HepG2 (cell line): ENCODE measurements around the gene CPM. TPM values are rescaled to one million over a fixed set of nuclear protein-coding genes. Genes with fewer than 3 reads are reported as not detected.
A peak's percentile ranks its signal among the peaks of the same experiment; 100 is the strongest.

Experiments used
- DMAP1 ChIP-seq: IDR thresholded peaks from 2 replicates; pipeline ENCODE4 v1.6.1; 2016
- DNMT3B ChIP-seq: conservative IDR thresholded peaks from 2 replicates; pipeline ENCODE4 v1.6.1; 2016; ENCODE audit warnings: missing biosample characterization, control low read depth
- DR1 ChIP-seq: sonication (generic); formaldehyde crosslinking; IDR thresholded peaks from 2 replicates; pipeline ENCODE4 v1.8.0; 2021; ENCODE audit warnings: mild to moderate bottlenecking, missing genetic modification reagents, inconsistent platforms
- HOXA3 ChIP-seq: sonication (generic); formaldehyde crosslinking; IDR thresholded peaks from 2 replicates; pipeline ENCODE4 v1.5.0; 2020; ENCODE audit warnings: missing genetic modification reagents
- MTA1 ChIP-seq: sonication (generic); formaldehyde crosslinking; IDR thresholded peaks from 2 replicates; pipeline ENCODE4 v1.4.0; 2020; ENCODE audit warnings: missing genetic modification reagents, mild to moderate bottlenecking, borderline replicate concordance
- MTF1 ChIP-seq: sonication (generic); formaldehyde crosslinking; IDR thresholded peaks from 2 replicates; pipeline ENCODE4 v1.5.0; 2020; ENCODE audit warnings: missing genetic modification reagents
- MYNN ChIP-seq: sonication (generic); formaldehyde crosslinking; IDR thresholded peaks from 2 replicates; pipeline ENCODE4 v1.4.0; 2020; ENCODE audit warnings: mild to moderate bottlenecking, low read depth, missing genetic modification reagents
- PLRG1 ChIP-seq: fragments of 450-650 bp; conservative IDR thresholded peaks from 2 replicates; pipeline ENCODE4 v1.6.1; 2016
- RNF2 ChIP-seq: fragments of 450-650 bp; conservative IDR thresholded peaks from 2 replicates; pipeline ENCODE4 v1.6.1; 2016; ENCODE audit warnings: low read depth
- SATB2 ChIP-seq: sonication (generic); formaldehyde crosslinking; IDR thresholded peaks from 2 replicates; pipeline ENCODE4 v1.5.0; 2020; ENCODE audit warnings: missing genetic modification reagents
- SIX1 ChIP-seq: sonication (generic); formaldehyde crosslinking; IDR thresholded peaks from 2 replicates; pipeline ENCODE4 v1.4.0; 2020; ENCODE audit warnings: missing genetic modification reagents, borderline replicate concordance
- ZBTB3 ChIP-seq: sonication (generic); formaldehyde crosslinking; IDR thresholded peaks from 2 replicates; pipeline ENCODE4 v1.4.0; 2020; ENCODE audit warnings: low read depth, mild to moderate bottlenecking, moderate library complexity, missing genetic modification reagents, borderline replicate concordance
- ZNF292 ChIP-seq: sonication (generic); formaldehyde crosslinking; IDR thresholded peaks from 2 replicates; pipeline ENCODE4 v1.8.1; 2022; ENCODE audit warnings: mild to moderate bottlenecking, low read depth, missing genetic modification reagents, borderline replicate concordance
- ZNF382 ChIP-seq: sonication (generic); formaldehyde crosslinking; IDR thresholded peaks from 2 replicates; pipeline ENCODE4 v1.5.0; 2020; ENCODE audit warnings: missing genetic modification reagents, mild to moderate bottlenecking, borderline replicate concordance
- ZNF557 ChIP-seq: sonication (generic); formaldehyde crosslinking; IDR thresholded peaks from 2 replicates; pipeline ENCODE4 v1.4.0; 2020; ENCODE audit warnings: missing genetic modification reagents
- ZSCAN21 ChIP-seq: sonication (generic); formaldehyde crosslinking; IDR thresholded peaks from 2 replicates; pipeline ENCODE4 v1.8.0; 2022; ENCODE audit warnings: mild to moderate bottlenecking, missing genetic modification reagents, moderate library complexity, borderline replicate concordance
- polyA plus RNA-seq, 8 experiments: library from polyadenylated mRNA; depleted of rRNA in 3 of 8; stranded (reverse) in 7 of 8; unstranded in 1 of 8; fragments of >200 nt; fragmentation: Illumina TruSeq in 4 of 8; extraction: Trizol in 4 of 8; gene quantifications; 2 replicates each; pipeline versions ENCODE4 v1.2.1 to v1.2.3, GENCODE V29; 2011 to 2016; ENCODE audit warnings: low read depth in 4 of 8, missing spikeins in 1 of 8, mixed read lengths in 1 of 8; ENCODE audit not compliant: insufficient read depth in 1 of 8
- total RNA-seq, 5 experiments: library from RNA; depleted of rRNA; stranded (reverse); fragments of >200 nt; fragmentation: Illumina TruSeq; extraction: Trizol; gene quantifications; 2 replicates each; pipeline ENCODE4 v1.2.3, GENCODE V29; 2016; ENCODE audit warnings: low read depth in 1 of 5
- TF ChIP-seq, protein P1 (sequence below): sonication (generic); formaldehyde crosslinking; IDR thresholded peaks from 2 replicates; pipeline ENCODE4 v1.9.0; 2021; ENCODE audit warnings: missing genetic modification reagents, borderline replicate concordance
- TF ChIP-seq, protein P2 (sequence below): fragments of 450-650 bp; IDR thresholded peaks from 2 replicates; pipeline ENCODE4 v1.6.1; 2017; ENCODE audit warnings: mild to moderate bottlenecking
- TF ChIP-seq, protein P3 (sequence below): sonication (generic); formaldehyde crosslinking; IDR thresholded peaks from 2 replicates; pipeline ENCODE4 v1.4.0; 2020; ENCODE audit warnings: mild to moderate bottlenecking, missing genetic modification reagents
- TF ChIP-seq, protein P4 (sequence below): sonication (generic); formaldehyde crosslinking; IDR thresholded peaks from 2 replicates; pipeline ENCODE4 v1.4.0; 2020; ENCODE audit warnings: missing genetic modification reagents, low read depth, mild to moderate bottlenecking, borderline replicate concordance

The CPM gene
- total and polyA plus RNA-seq, 2 of the 13 experiments (the other 11 are each of a cell fraction or from before 2014, with no cell fraction given): not detected

DNA sequence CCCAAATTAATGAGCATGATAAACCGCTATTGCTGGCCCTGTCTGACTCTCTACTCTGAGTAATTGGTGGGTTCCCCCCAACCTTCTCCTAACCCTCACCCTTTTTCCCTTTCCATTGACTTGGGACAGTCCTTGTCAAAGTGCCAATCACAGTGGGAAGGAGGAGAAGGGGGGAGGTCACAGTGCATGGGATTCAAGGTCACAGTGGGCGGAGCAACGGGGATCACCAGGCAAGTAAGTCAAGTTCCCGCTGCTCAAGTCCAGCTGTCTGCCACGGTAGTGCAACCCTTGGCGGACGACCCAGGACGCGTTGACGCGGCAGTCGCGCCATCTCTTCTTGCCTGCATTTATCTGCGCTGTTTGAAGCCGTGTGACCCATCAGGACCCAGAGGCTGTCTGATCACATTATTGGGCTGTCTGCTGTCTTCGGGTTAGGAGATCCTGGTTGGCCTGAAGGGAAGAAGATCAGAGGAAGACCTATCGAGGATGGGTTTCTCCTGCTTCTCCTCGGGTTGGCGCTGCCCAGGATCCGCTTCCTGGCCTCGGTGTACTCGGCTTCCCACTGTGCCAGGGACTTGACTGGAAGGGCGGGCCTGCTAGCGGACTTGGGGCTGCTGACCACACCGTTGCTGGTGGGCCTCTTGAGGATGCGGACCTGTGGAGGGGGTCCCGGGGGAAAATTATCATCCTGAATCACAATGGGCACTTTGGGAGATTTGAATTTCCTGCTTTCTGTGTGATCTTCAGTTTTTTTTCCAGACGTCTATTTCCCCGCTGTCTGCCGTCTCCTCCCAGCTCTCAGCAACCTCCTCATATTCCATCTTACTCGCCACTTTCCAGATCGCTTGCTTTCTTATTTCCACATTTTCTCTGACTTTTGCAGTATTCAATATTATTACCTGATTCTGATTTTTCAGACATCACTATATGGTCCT is 128.0 kb downstream of the CPM start (continued):
- TF ChIP-seq, protein P1, sequence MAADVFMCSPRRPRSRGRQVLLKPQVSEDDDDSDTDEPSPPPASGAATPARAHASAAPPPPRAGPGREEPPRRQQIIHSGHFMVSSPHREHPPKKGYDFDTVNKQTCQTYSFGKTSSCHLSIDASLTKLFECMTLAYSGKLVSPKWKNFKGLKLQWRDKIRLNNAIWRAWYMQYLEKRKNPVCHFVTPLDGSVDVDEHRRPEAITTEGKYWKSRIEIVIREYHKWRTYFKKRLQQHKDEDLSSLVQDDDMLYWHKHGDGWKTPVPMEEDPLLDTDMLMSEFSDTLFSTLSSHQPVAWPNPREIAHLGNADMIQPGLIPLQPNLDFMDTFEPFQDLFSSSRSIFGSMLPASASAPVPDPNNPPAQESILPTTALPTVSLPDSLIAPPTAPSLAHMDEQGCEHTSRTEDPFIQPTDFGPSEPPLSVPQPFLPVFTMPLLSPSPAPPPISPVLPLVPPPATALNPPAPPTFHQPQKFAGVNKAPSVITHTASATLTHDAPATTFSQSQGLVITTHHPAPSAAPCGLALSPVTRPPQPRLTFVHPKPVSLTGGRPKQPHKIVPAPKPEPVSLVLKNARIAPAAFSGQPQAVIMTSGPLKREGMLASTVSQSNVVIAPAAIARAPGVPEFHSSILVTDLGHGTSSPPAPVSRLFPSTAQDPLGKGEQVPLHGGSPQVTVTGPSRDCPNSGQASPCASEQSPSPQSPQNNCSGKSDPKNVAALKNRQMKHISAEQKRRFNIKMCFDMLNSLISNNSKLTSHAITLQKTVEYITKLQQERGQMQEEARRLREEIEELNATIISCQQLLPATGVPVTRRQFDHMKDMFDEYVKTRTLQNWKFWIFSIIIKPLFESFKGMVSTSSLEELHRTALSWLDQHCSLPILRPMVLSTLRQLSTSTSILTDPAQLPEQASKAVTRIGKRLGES (CRISPR knock-in tag): no peak
- TF ChIP-seq MTF1 (CRISPR knock-in tag): no peak
- TF ChIP-seq SIX1 (CRISPR knock-in tag): no peak
- no peak for TF ChIP-seq SATB2 (CRISPR knock-in tag)
- peak; percentile 87 for TF ChIP-seq HOXA3 (CRISPR knock-in tag)
- peak; percentile 84; the same call in 1 of the 2 replicates for TF ChIP-seq DNMT3B (CRISPR knock-in tag)
- peak; percentile 56; the same call in 1 of the 2 replicates for TF ChIP-seq DR1 (CRISPR knock-in tag)
- no peak for TF ChIP-seq PLRG1
- peak; percentile 60; the same call in 1 of the 2 replicates for TF ChIP-seq DMAP1 (CRISPR knock-in tag)
- TF ChIP-seq, protein P2, sequence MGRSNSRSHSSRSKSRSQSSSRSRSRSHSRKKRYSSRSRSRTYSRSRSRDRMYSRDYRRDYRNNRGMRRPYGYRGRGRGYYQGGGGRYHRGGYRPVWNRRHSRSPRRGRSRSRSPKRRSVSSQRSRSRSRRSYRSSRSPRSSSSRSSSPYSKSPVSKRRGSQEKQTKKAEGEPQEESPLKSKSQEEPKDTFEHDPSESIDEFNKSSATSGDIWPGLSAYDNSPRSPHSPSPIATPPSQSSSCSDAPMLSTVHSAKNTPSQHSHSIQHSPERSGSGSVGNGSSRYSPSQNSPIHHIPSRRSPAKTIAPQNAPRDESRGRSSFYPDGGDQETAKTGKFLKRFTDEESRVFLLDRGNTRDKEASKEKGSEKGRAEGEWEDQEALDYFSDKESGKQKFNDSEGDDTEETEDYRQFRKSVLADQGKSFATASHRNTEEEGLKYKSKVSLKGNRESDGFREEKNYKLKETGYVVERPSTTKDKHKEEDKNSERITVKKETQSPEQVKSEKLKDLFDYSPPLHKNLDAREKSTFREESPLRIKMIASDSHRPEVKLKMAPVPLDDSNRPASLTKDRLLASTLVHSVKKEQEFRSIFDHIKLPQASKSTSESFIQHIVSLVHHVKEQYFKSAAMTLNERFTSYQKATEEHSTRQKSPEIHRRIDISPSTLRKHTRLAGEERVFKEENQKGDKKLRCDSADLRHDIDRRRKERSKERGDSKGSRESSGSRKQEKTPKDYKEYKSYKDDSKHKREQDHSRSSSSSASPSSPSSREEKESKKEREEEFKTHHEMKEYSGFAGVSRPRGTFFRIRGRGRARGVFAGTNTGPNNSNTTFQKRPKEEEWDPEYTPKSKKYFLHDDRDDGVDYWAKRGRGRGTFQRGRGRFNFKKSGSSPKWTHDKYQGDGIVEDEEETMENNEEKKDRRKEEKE: no peak
- no peak for TF ChIP-seq ZNF382
- peak; percentile 59; the same call in 1 of the 2 replicates for TF ChIP-seq ZNF292 (CRISPR knock-in tag)
- no peak for TF ChIP-seq ZBTB3 (CRISPR knock-in tag)
- peak; percentile 77; the same call in 1 of the 2 replicates for TF ChIP-seq MTA1 (CRISPR knock-in tag)
- TF ChIP-seq, protein P3, sequence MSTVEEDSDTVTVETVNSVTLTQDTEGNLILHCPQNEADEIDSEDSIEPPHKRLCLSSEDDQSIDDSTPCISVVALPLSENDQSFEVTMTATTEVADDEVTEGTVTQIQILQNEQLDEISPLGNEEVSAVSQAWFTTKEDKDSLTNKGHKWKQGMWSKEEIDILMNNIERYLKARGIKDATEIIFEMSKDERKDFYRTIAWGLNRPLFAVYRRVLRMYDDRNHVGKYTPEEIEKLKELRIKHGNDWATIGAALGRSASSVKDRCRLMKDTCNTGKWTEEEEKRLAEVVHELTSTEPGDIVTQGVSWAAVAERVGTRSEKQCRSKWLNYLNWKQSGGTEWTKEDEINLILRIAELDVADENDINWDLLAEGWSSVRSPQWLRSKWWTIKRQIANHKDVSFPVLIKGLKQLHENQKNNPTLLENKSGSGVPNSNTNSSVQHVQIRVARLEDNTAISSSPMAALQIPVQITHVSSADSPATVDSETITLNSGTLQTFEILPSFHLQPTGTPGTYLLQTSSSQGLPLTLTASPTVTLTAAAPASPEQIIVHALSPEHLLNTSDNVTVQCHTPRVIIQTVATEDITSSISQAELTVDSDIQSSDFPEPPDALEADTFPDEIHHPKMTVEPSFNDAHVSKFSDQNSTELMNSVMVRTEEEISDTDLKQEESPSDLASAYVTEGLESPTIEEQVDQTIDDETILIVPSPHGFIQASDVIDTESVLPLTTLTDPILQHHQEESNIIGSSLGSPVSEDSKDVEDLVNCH (CRISPR knock-in tag): no peak
- TF ChIP-seq ZNF557 (CRISPR knock-in tag): no peak
- TF ChIP-seq, protein P4, sequence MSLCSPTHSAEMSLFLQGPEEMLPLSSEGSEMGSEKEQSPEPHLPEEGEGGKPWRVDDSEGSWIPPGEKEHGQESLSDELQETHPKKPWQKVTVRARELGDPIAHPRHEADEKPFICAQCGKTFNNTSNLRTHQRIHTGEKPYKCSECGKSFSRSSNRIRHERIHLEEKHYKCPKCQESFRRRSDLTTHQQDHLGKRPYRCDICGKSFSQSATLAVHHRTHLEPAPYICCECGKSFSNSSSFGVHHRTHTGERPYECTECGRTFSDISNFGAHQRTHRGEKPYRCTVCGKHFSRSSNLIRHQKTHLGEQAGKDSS (CRISPR knock-in tag): 0 out of 2 replicates have a peak, but pooled peaks have one; percentile 77
- peak; percentile 90 for TF ChIP-seq ZSCAN21 (CRISPR knock-in tag)
- TF ChIP-seq MYNN: no peak; the same call in 1 of the 2 replicates
- TF ChIP-seq RNF2: no peak
